ENCODE results near the gene DPP6. TPM values are rescaled to one million over a fixed set of nuclear protein-coding genes. Genes with fewer than 3 reads are reported as not detected.

Gene DPP6
- total and polyA plus RNA-seq, 2 donors (not counting 1 experiment from before 2014, with no cell fraction given), result not detected

DNA sequence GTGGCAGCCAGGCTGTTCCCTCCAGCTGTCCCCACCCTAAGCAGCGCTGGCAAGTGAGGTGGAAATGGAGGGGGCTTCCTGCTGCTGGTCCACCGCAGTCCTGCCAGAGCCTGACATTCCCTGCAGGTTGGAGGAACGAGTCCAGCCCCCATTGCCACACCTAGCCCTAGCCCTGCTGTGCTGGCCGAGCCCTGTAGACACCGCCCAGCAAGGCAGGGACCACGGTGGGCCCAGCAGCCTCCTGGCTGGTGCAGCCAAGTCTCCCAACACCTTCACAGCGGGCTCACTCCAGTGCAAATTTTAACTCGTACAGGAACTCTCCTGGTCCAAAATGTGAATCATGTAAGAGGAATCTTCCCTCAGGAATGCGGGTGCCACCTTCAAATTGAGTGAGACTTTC, 834.4 kb downstream of the DPP6 start:
- H3K27me3 ChIP-seq (replicated peaks in 1 of 4; ENCODE audit: control extremely low read depth in 1 of 4, control insufficient read depth in 3 of 4, insufficient read depth in 4 of 4, low read length in 3 of 4), result no peaks in the 10 kb centered on the region
- H3K4me3 Mint-ChIP-seq, result no peak overlapping the region
- no peaks in the 10 kb centered on the region for H3K9me3 Mint-ChIP-seq (ENCODE audit: insufficient read depth)
- intact Hi-C loops (cut with micrococcal nuclease), result no loop called here
- no peaks in the 10 kb centered on the region for H3K4me1 ChIP-seq (ENCODE audit: control insufficient read depth in 2 of 2, insufficient read depth in 2 of 2, low read length in 2 of 2)
- 63% methylated on average over 7 of the region's 9 CpGs for WGBS (ENCODE audit: insufficient coverage)
- H2AFZ ChIP-seq (ENCODE audit: insufficient read depth, low read depth, low read length, poor library complexity, severe bottlenecking), result no peak overlapping the region
- H3K27ac ChIP-seq (ENCODE audit: low read length in 2 of 2), result no peak overlapping the region
- no peaks in the 10 kb centered on the region for H3K79me2 ChIP-seq (ENCODE audit: control insufficient read depth, insufficient read depth, low read length)
- no peaks in the 10 kb centered on the region for H3K4me1 Mint-ChIP-seq
- H3K36me3 ChIP-seq (replicated peaks in 1 of 2; ENCODE audit: control extremely low read depth in 1 of 2, control insufficient read depth in 1 of 2, extremely low read depth in 1 of 2, insufficient read depth in 2 of 2, low read length in 1 of 2), result no peaks in the 10 kb centered on the region
- no peak for ATAC-seq (ENCODE audit: low read depth)
- H3K4me2 ChIP-seq (replicated peaks; ENCODE audit: low read depth, low read length, poor library complexity, severe bottlenecking), result no peak overlapping the region
- H3K9me3 ChIP-seq (ENCODE audit: control extremely low read depth in 1 of 3, control insufficient read depth in 2 of 3, insufficient read depth in 1 of 3, low read length in 2 of 3), result peaks cover 0 to 43% (median 3%) of the 10 kb centered on the region in 3 donors
- H3K4me3 ChIP-seq (ENCODE audit: control extremely low read depth in 1 of 5, extremely low read depth in 1 of 5, insufficient read depth in 1 of 5, low read depth in 2 of 5, low read length in 4 of 5), result no peak overlapping the region
- no peak overlapping the region for H3K27ac Mint-ChIP-seq
- TF ChIP-seq, protein P1, sequence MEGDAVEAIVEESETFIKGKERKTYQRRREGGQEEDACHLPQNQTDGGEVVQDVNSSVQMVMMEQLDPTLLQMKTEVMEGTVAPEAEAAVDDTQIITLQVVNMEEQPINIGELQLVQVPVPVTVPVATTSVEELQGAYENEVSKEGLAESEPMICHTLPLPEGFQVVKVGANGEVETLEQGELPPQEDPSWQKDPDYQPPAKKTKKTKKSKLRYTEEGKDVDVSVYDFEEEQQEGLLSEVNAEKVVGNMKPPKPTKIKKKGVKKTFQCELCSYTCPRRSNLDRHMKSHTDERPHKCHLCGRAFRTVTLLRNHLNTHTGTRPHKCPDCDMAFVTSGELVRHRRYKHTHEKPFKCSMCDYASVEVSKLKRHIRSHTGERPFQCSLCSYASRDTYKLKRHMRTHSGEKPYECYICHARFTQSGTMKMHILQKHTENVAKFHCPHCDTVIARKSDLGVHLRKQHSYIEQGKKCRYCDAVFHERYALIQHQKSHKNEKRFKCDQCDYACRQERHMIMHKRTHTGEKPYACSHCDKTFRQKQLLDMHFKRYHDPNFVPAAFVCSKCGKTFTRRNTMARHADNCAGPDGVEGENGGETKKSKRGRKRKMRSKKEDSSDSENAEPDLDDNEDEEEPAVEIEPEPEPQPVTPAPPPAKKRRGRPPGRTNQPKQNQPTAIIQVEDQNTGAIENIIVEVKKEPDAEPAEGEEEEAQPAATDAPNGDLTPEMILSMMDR (IDR thresholded peaks at IDR 0.05), result no peak
- TF ChIP-seq EZH2 (IDR thresholded peaks at IDR 0.05; ENCODE audit: borderline replicate concordance, insufficient read depth, low read depth, low read length, poor library complexity, severe bottlenecking), result no peak
- no peak for DNase-seq
- H3K9ac ChIP-seq (ENCODE audit: low read length), result no peak overlapping the region
- ChIA-PET CTCF (no interaction called here), POLR2A (no interaction called here)
- no peaks in the 10 kb centered on the region for H4K20me1 ChIP-seq (ENCODE audit: control insufficient read depth, insufficient read depth, low read length, poor library complexity, severe bottlenecking)
- H3K27me3 Mint-ChIP-seq, result no peaks in the 10 kb centered on the region

DNA sequence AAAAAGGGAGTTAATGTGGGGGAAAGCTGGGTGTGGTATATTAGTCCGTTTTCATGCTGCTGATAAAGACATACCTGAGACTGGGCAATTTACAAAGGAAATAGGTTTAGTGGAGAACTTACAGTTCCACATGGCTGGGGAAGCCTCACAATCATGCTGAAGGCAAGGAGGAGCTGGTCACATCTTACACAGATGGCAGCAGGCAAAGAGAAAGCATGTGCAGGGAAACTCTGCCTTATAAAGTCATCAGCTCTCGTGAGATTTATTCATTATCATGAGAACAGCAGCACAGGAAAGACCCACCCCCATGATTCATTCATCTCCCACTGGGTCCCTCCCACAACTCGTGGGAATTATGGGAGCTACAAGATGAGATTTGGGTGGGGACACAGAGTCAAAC, 836.5 kb downstream of the DPP6 start:
- Histone ChIP-seq H3K27me3 (replicated peaks in 1 of 4; ENCODE audit: control extremely low read depth in 1 of 4, control insufficient read depth in 3 of 4, insufficient read depth in 4 of 4, low read length in 3 of 4) (peaks cover 0 to 5% (median 0%) of the 10 kb centered on the region in 4 experiments), H3K4me1 (ENCODE audit: control insufficient read depth in 2 of 2, insufficient read depth in 2 of 2, low read length in 2 of 2) (no peaks in the 10 kb centered on the region), H3K27ac (ENCODE audit: low read length in 2 of 2) (no peak overlapping the region), H3K4me2 (replicated peaks; ENCODE audit: low read depth, low read length, poor library complexity, severe bottlenecking) (no peak overlapping the region), H3K9ac (ENCODE audit: low read length) (no peak overlapping the region), H2AFZ (ENCODE audit: insufficient read depth, low read depth, low read length, poor library complexity, severe bottlenecking) (no peak overlapping the region), H3K4me3 (ENCODE audit: control extremely low read depth in 1 of 5, extremely low read depth in 1 of 5, insufficient read depth in 1 of 5, low read depth in 2 of 5, low read length in 4 of 5) (no peak overlapping the region), H3K9me3 (ENCODE audit: control extremely low read depth in 1 of 3, control insufficient read depth in 2 of 3, insufficient read depth in 1 of 3, low read length in 2 of 3) (peaks cover 0 to 36% (median 0%) of the 10 kb centered on the region in 3 donors), H4K20me1 (ENCODE audit: control insufficient read depth, insufficient read depth, low read length, poor library complexity, severe bottlenecking) (no peaks in the 10 kb centered on the region), H3K36me3 (replicated peaks in 1 of 2; ENCODE audit: control extremely low read depth in 1 of 2, control insufficient read depth in 1 of 2, extremely low read depth in 1 of 2, insufficient read depth in 2 of 2, low read length in 1 of 2) (no peaks in the 10 kb centered on the region), H3K79me2 (ENCODE audit: control insufficient read depth, insufficient read depth, low read length) (no peaks in the 10 kb centered on the region)
- intact Hi-C loops (cut with micrococcal nuclease), result no loop called here
- Mint-ChIP-seq H3K4me1 (no peaks in the 10 kb centered on the region), H3K27ac (no peak overlapping the region), H3K4me3 (no peak overlapping the region), H3K27me3 (peaks cover 3% of the 10 kb centered on the region), H3K9me3 (ENCODE audit: insufficient read depth) (no peaks in the 10 kb centered on the region)
- WGBS (ENCODE audit: insufficient coverage), result 83% methylated on average over 1 of the region's 3 CpGs
- TF ChIP-seq EZH2 (IDR thresholded peaks at IDR 0.05; ENCODE audit: borderline replicate concordance, insufficient read depth, low read depth, low read length, poor library complexity, severe bottlenecking), result no peak
- TF ChIP-seq, protein P1 (IDR thresholded peaks at IDR 0.05), result no peak
- ChIA-PET POLR2A (no interaction called here), CTCF (no interaction called here)
- ATAC-seq (ENCODE audit: low read depth) (no peak), DNase-seq (no peak)

Data from B cell (primary cell).